GM10248 (cell line): Measurements from ENCODE around the gene ACAN.

Experiments
- CTCF ChIA-PET: fragments of 300-600 bp; sonication (Branson Sonifier 250); formaldehyde crosslinking; extraction: SDS; loops from one replicate; lab custom pipeline; 2021; ENCODE audit warnings: antibody characterized with exemption; lab: Yijun Ruan, JAX
- POLR2A ChIA-PET: fragments of 350-650 bp; sonication (Branson Sonifier 250); formaldehyde crosslinking; extraction: SDS; loops from one replicate; lab custom pipeline; 2020; ENCODE audit warnings: antibody characterized with exemption; lab: Yijun Ruan, JAX
- DNase-seq: peaks from one replicate; pipeline ENCODE4 v3.0.0; 2012; ENCODE audit errors: extremely low spot score
- TF ChIP-seq, protein P1 (sequence below): IDR thresholded peaks from 2 replicates; pipeline ENCODE4 v1.5.1; 2012; ENCODE audit warnings: mild to moderate bottlenecking, low read depth; ENCODE audit errors: extremely low read depth, missing control alignments, control extremely low read depth

The ACAN gene

DNA sequence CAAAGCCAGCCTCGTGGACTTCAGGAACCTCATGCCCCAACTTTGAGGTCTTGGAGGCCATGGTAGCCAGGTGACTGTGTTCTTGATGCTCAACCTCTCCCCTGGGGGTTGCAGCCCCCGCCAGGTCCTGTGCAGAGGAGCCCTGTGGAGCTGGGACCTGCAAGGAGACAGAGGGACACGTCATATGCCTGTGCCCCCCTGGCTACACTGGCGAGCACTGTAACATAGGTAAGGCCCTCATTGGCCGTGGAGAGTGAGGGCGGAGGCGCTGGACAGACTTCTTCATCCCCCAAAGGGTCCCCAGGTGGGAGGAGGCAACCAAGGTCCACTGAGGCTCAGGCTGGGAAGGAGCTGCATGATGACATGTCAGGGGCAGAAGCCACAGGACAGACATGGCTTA, 57.0 kb downstream of the ACAN start:
- CTCF ChIA-PET = interaction anchor here (1.4 kb wide), 1 partner anchor 19 kb away, joined by 3 read pairs; no protein-coding TSS in a partner anchor
- POLR2A ChIA-PET = no interaction called here
- TF ChIP-seq, protein P1, sequence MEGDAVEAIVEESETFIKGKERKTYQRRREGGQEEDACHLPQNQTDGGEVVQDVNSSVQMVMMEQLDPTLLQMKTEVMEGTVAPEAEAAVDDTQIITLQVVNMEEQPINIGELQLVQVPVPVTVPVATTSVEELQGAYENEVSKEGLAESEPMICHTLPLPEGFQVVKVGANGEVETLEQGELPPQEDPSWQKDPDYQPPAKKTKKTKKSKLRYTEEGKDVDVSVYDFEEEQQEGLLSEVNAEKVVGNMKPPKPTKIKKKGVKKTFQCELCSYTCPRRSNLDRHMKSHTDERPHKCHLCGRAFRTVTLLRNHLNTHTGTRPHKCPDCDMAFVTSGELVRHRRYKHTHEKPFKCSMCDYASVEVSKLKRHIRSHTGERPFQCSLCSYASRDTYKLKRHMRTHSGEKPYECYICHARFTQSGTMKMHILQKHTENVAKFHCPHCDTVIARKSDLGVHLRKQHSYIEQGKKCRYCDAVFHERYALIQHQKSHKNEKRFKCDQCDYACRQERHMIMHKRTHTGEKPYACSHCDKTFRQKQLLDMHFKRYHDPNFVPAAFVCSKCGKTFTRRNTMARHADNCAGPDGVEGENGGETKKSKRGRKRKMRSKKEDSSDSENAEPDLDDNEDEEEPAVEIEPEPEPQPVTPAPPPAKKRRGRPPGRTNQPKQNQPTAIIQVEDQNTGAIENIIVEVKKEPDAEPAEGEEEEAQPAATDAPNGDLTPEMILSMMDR = no peak
- no peak for DNase-seq

DNA sequence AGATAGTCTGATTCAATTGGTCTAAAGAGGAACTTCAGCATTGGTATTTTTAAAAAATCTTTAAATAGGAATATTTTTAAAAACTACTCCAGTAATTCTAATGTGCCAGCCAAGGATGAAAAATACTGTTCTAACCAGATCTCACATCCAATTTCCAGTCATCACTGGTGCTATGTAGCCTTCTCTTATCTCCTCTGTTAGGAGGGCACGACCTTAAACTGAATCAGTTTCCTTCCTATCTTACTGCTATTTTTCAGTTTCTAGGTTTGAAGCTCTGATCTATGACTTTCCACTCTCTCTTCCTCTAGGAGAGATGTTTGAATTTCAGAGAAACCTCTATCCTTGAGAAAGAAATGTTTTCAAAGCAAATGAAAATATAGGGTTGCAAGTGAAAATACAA, 60.2 kb downstream of the ACAN start:
- ChIA-PET POLR2A (no interaction called here), CTCF (interaction anchor here (1.2 kb wide), 1 partner anchor 15 kb away, joined by 5 read pairs; no protein-coding TSS in a partner anchor)
- TF ChIP-seq, protein P1 = no peak
- DNase-seq = no peak

DNA sequence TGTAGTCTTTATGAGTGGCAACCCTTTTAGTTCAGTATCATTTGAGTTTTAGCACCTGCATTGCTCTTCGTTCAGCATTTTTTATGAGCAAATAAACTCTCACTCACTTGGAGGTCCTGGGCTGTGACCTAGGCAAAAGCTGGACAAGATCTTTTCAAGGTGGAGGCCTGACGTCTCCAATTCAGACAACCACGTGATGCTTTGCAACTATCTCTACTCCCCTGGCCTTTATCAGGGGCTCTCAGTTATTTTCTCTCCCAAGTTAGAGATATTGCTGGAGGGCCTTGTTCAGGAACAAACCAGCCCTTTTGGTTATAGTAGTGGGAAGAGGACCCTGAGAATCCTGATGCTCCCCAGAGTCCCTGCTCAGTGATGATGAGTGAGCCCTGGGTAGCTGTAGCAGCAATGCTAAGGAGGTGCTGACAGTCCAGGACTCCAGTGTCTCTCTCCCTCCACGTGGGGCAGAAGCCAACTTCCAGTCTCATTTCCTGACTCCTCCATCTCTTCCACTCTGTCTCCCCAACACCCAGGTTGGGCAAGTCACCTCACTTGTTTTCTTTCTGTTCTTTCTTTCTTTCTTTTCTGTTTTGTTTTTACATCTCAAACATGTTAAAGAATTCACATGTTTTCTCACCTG, 61.7 kb downstream of the ACAN start:
- no peak for DNase-seq
- CTCF ChIA-PET = interaction anchor here (0.7 kb wide), 1 partner anchor 39 kb away, joined by 3 read pairs; no protein-coding TSS in a partner anchor
- POLR2A ChIA-PET = no interaction called here
- TF ChIP-seq, protein P1 = no peak

DNA sequence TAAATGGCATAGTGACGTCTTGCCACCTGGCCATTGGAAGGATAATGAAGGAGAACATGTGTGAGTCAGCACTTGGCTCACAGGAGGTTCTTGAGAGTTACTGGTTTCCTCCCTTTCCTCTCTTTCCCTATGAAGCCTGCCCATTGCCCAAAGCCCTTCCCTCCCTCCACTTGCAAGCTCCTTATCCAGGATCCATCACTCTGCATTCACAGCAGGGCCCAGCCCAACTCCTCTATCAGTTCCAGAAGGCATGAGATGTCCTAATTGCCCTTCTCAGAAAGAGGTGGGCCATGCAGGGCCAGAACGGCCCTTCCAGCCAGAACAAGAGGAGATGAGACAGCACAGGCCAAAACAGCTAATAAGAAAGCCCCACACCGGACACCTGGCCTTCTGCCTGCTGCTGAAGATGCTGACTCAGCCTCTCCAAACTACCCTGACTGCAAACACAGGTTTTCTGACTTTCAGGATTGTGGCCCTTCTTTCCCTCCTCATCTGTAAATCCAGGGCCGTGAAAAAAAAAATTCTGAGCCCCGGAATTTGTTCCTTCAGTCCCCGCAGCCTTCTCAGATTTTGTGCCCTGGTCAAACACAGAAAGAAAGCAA, 62.4 kb downstream of the ACAN start:
- POLR2A ChIA-PET = no interaction called here
- DNase-seq = no peak
- CTCF ChIA-PET = no interaction called here
- TF ChIP-seq, protein P1 = no peak

DNA sequence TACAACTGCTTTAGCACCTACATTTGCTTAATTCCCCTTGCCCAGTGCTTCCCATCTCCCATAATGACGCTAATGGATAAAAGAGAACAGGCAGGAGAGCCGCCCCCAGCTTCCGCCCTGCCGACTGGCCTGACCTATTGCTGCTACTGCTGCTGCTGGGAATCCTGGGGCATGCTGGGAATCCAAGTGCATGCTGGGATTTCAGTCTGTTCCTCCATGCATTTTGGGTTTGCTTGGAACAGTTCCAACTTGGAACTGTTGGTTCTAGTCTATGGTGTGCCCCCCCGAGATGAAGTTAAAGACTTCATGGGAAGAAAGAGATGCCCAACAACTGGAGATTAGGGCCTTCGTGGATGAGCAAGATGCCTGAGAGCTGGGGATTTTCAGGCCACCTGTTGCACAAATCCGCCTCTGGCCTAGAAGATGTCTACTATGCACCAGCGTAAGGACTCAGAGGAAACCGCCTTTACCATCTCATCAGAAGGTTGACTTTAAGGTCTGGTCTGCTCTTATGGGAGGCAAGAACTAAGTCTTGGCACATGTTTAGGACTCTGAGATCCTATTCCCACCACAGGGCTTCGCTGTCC, 63.2 kb downstream of the ACAN start:
- no peak for DNase-seq
- POLR2A ChIA-PET = no interaction called here
- CTCF ChIA-PET = no interaction called here
- TF ChIP-seq, protein P1 = no peak

DNA sequence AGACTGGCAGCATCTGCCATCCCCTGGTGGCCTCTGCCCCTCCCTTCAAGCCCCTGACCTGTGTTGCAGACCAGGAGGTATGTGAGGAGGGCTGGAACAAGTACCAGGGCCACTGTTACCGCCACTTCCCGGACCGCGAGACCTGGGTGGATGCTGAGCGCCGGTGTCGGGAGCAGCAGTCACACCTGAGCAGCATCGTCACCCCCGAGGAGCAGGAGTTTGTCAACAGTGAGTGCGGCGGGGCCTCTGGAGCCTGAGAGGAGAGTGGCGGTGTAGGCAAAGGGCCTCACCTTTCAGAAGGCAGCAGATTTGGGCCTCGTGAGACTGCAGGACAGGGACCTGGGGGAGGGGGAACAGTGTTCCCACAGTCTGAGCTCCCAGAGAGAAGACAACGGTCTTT, 68.1 kb downstream of the ACAN start:
- ChIA-PET CTCF (interaction anchor here (0.7 to 2.4 kb wide), 4 partner anchors 9 to 33 kb away, joined by 3 to 7 read pairs (median 3); no protein-coding TSS in a partner anchor), POLR2A (no interaction called here)
- TF ChIP-seq, protein P1 = no peak
- DNase-seq = no peak
